Calu3 (cell line): ENCODE results near the gene UBALD1. TPM values are rescaled to one million over a fixed set of nuclear protein-coding genes. Genes with fewer than 3 reads are reported as not detected.
"Not testable (repeated sequence)": the region's sequence is repeated elsewhere in the genome, so short reads cannot be mapped to it uniquely, and the experiment has no call there.

Experiments
- BruUV-seq: library from RNA; stranded (reverse); fragments of 400-500 nt; replicated peaks from 2 replicates; lab custom pipeline; 2021; lab: Mats Ljungman, UMichigan
- CTCF ChIA-PET: fragments of 300-600 bp; sonication (Branson Sonifier 250); formaldehyde crosslinking; loops from one replicate; lab custom pipeline; 2022; ENCODE audit warnings: antibody characterized with exemption; lab: Charles Lee
- DNase-seq: peaks from one replicate; pipeline ENCODE4 v3.0.0; 2022
- H3K27ac Mint-ChIP-seq: one replicate; pipeline ENCODE4 v1.8.0; 2022; ENCODE audit warnings: mixed read lengths; ENCODE audit not compliant: unreplicated experiment
- H3K27me3 Mint-ChIP-seq: one replicate; pipeline ENCODE4 v1.8.0; 2022; ENCODE audit warnings: mixed read lengths; ENCODE audit not compliant: unreplicated experiment
- H3K36me3 Mint-ChIP-seq: one replicate; pipeline ENCODE4 v1.8.0; 2022; ENCODE audit warnings: mild to moderate bottlenecking, moderate library complexity, mixed read lengths; ENCODE audit not compliant: insufficient read depth, unreplicated experiment
- H3K4me1 Mint-ChIP-seq: one replicate; pipeline ENCODE4 v1.8.0; 2022; ENCODE audit warnings: mild to moderate bottlenecking, low read depth, mixed read lengths; ENCODE audit not compliant: unreplicated experiment
- H3K4me3 Mint-ChIP-seq: one replicate; pipeline ENCODE4 v1.8.0; 2022; ENCODE audit warnings: mild to moderate bottlenecking, low read depth, moderate library complexity, mixed read lengths; ENCODE audit not compliant: unreplicated experiment
- H3K9me3 Mint-ChIP-seq: one replicate; pipeline ENCODE4 v1.8.0; 2022; ENCODE audit warnings: low read depth, mixed read lengths; ENCODE audit not compliant: unreplicated experiment
- CTCF ChIP-seq: fragments of 200-600 bp; IDR thresholded peaks from one replicate; pipeline ENCODE4 v1.8.0; 2022; ENCODE audit warnings: antibody characterized with exemption; ENCODE audit not compliant: unreplicated experiment
- intact Hi-C: fragments of 100-400 bp; cut with micrococcal nuclease; formaldehyde crosslinking; loops from one replicate; pipeline ENCODE4 v1.10.0; 2022; ENCODE audit not compliant: unreplicated experiment
- total RNA-seq: library from RNA; stranded (reverse); gene quantifications from 2 replicates; pipeline ENCODE4 v1.2.3, GENCODE V29; 2022

UBALD1 gene
- total RNA-seq, 1 experiment from 2014 or later: 54.4 TPM

DNA sequence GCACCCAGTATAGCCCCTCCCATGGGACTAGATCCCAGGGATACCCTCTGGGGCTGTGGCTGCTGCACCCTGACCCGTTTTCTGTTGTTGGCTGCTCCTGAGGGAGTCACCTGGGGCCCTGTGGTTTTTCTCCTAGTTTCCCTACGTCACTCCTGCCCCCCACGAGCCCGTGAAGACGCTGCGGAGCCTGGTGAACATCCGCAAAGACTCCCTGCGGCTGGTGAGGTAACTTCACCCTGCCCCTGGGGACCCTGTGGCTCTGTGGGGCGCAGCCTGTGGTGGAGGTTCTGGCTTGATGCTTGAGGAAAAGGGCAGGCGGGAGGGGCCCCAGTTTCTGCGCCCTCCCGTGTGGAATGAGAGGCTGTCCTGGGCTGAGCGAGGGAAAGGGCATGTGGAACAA, 37.1 kb upstream of the UBALD1 start:
- CTCF ChIA-PET: interaction anchor here (0.6 kb wide), 1 partner anchor 10 kb away, joined by 3 read pairs; no protein-coding TSS in a partner anchor
- intact Hi-C loops: no loop called here

GRCh38 chr16:4650443-4651074, 35.9 kb upstream of the UBALD1 start:
- intact Hi-C loops, H3K27ac Mint-ChIP-seq, H3K27me3 Mint-ChIP-seq: not testable (repeated sequence)

More for the DNA sequence above, 37.1 kb upstream of the UBALD1 start:
- DNase-seq: no peak
- Mint-ChIP-seq H3K27ac (no peak overlapping the region), H3K9me3 (peaks cover 2% of the 10 kb centered on the region), H3K27me3 (no peaks in the 10 kb centered on the region), H3K4me3 (no peak overlapping the region), H3K36me3 (peaks cover 58% of the 10 kb centered on the region), H3K4me1 (peaks cover 19% of the 10 kb centered on the region)
- BruUV-seq: no TSS peak
- no peak for TF ChIP-seq CTCF

DNA sequence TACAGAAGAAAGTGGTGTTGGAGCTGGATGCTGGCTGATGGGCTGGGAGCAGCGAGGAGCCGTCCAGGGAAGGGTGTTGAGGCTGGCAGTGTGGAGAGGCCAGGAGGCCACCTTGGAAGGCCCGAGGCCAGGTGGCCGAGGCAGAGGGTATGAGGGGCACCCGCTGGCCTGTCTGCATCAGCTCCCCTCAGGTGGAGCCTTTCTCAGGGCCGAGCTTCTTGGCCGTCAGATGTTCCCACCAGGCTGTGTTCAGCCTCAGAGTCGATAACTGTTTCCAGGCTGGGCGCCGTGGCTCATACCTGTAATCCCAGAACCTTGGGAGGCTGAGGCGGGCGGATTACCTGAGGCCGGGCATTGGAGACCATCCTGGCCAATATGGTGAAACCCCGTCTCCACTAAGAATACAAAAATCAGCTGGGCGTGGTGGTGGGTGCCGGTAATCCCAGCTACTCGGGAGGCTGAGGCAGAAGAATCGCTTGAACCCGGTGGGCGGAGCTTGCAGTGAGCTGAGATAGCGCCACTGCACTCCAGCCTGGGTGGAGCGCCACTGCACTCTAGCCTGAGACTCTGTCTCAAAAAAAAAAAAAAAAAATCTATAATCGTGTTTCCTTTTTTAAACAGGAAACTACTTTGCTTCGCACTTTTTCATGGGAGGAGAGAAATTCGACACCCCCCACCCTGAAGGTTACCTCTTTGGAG, 35.2 kb upstream of the UBALD1 start:
- peaks cover 4% of the 10 kb centered on the region for H3K9me3 Mint-ChIP-seq
- DNase-seq: no peak
- H3K36me3 Mint-ChIP-seq: peaks cover 46% of the 10 kb centered on the region
- H3K27me3 Mint-ChIP-seq: no peaks in the 10 kb centered on the region
- H3K4me1 Mint-ChIP-seq: peaks cover 19% of the 10 kb centered on the region
- no peak overlapping the region for H3K4me3 Mint-ChIP-seq
- no TSS peak for BruUV-seq
- H3K27ac Mint-ChIP-seq: no peak overlapping the region
- intact Hi-C loops: no loop called here
- TF ChIP-seq CTCF: no peak
- CTCF ChIA-PET: interaction anchor here (0.6 to 0.9 kb wide), 4 partner anchors 13 to 139 kb away, joined by 3 to 4 read pairs (median 3); no protein-coding TSS in a partner anchor

More at GRCh38 chr16:4650443-4651074, 35.9 kb upstream of the UBALD1 start:
- not testable (repeated sequence) for BruUV-seq, H3K4me3 Mint-ChIP-seq, H3K9me3 Mint-ChIP-seq
- Mint-ChIP-seq H3K36me3 (peaks cover 50% of the 10 kb centered on the region), H3K4me1 (peaks cover 19% of the 10 kb centered on the region)
- peak; percentile 86 for DNase-seq
- CTCF ChIA-PET: interaction anchor here (0.6 to 0.9 kb wide), 4 partner anchors 13 to 139 kb away, joined by 3 to 4 read pairs (median 3); no protein-coding TSS in a partner anchor
- TF ChIP-seq CTCF: peak; percentile 91

GRCh38 chr16:4648917-4649316, 34.2 kb upstream of the UBALD1 start:
- H3K36me3 Mint-ChIP-seq: peaks cover 40% of the 10 kb centered on the region
- H3K4me3 Mint-ChIP-seq: no peak overlapping the region
- H3K4me1 Mint-ChIP-seq: peaks cover 12% of the 10 kb centered on the region
- peaks cover 4% of the 10 kb centered on the region for H3K9me3 Mint-ChIP-seq
- no peak for DNase-seq
- H3K27ac Mint-ChIP-seq: no peak overlapping the region
- no peaks in the 10 kb centered on the region for H3K27me3 Mint-ChIP-seq
- no peak for TF ChIP-seq CTCF
- BruUV-seq: no TSS peak
- CTCF ChIA-PET: no interaction called here
- intact Hi-C loops: no loop called here
